Measurements from ENCODE around the gene PTCD1. TPM values are rescaled to one million over a fixed set of nuclear protein-coding genes. Genes with fewer than 3 reads are reported as not detected.

The PTCD1 gene
- total RNA-seq, 1 experiment from 2014 or later = 15.0 TPM

DNA sequence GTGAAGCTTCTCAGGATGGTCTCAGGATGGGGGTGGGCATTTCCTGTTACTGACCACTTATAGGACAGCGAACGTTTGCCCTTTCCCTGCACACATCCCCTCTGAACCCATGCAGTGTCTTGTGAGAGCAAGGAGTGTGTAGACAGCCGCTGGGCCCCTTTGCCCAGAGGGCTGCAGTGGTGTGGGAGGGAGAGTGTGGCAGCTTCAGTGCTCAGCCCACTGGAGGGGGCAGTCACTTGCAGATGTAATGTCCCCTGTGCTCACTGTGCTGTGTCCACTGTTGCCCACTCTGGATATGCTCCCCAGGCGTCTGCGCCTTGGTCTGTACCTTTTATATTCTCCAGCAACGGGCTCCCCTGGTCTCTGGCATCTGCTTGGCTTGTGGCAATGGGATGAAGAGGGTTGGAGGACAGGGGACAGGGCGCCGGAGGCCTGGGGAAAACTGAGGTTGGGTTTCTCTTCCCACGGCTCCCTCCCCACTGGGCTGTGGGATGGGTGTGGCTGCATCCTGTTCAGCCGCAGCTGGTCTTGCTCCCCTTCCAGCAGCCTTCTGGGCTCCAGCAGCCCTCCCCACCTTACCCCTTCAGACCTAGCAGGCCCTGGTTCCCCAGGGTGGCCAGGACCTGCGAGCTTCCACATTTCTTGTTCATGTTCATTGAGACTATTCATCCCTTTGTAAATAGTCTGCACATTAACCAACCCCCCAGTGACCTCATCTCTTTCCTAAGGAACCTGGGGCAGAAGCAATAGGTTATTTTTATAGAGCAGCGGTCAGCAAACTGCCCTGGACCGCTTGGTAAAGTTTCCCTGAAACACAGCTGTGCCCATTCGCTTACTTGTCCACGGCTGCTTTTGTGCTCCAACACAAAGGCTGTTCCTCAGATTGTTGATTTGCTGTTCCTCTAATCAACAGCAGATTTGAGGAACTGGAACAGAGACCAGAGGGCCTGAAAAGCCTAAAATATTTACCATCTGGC lies 40.2 kb upstream of the PTCD1 start:
- H3K4me1 ChIP-seq (ENCODE audit: control insufficient read depth, insufficient read depth, low read length) = no peaks in the 10 kb centered on the region
- POLR2A ChIA-PET = no interaction called here
- in situ Hi-C loops (cut with HindIII; ENCODE audit: low pct_unique_long_range_greater_than_20kb, low sequenced_read_pairs) = no loop called here

GRCh38 chr7:99476107-99476506 lies 37.5 kb upstream of the PTCD1 start:
- intact Hi-C loops (cut with micrococcal nuclease; ENCODE audit: unreplicated experiment) (no loop called here), in situ Hi-C loops (cut with HindIII; ENCODE audit: low pct_unique_long_range_greater_than_20kb, low sequenced_read_pairs) (no loop called here)
- no peaks in the 10 kb centered on the region for H3K9me3 ChIP-seq (ENCODE audit: control insufficient read depth, insufficient read depth, low read depth, low read length)
- no peak overlapping the region for H3K4me3 ChIP-seq (ENCODE audit: low read depth in 2 of 2, low read length in 2 of 2)
- ATAC-seq (no peak), DNase-seq (ENCODE audit: low read depth, low spot score) (no peak)
- no peaks in the 10 kb centered on the region for H3K4me1 ChIP-seq (ENCODE audit: control insufficient read depth, insufficient read depth, low read length)
- POLR2A ChIA-PET = no interaction called here
- CTCF ChIA-PET = interaction anchor here (1.3 kb wide), 1 partner anchor 24 kb away, joined by 6 read pairs; the partner anchor contains the start of gene ZNF394
- no peak overlapping the region for H3K27ac ChIP-seq (ENCODE audit: low read length)
- no TSS peak for BruUV-seq (replicated peaks)
- TF ChIP-seq CTCF (IDR thresholded peaks at IDR 0.05) = no peak
- TF ChIP-seq, protein P1, sequence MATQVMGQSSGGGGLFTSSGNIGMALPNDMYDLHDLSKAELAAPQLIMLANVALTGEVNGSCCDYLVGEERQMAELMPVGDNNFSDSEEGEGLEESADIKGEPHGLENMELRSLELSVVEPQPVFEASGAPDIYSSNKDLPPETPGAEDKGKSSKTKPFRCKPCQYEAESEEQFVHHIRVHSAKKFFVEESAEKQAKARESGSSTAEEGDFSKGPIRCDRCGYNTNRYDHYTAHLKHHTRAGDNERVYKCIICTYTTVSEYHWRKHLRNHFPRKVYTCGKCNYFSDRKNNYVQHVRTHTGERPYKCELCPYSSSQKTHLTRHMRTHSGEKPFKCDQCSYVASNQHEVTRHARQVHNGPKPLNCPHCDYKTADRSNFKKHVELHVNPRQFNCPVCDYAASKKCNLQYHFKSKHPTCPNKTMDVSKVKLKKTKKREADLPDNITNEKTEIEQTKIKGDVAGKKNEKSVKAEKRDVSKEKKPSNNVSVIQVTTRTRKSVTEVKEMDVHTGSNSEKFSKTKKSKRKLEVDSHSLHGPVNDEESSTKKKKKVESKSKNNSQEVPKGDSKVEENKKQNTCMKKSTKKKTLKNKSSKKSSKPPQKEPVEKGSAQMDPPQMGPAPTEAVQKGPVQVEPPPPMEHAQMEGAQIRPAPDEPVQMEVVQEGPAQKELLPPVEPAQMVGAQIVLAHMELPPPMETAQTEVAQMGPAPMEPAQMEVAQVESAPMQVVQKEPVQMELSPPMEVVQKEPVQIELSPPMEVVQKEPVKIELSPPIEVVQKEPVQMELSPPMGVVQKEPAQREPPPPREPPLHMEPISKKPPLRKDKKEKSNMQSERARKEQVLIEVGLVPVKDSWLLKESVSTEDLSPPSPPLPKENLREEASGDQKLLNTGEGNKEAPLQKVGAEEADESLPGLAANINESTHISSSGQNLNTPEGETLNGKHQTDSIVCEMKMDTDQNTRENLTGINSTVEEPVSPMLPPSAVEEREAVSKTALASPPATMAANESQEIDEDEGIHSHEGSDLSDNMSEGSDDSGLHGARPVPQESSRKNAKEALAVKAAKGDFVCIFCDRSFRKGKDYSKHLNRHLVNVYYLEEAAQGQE (IDR thresholded peaks at IDR 0.05; ENCODE audit: insufficient read depth in 1 of 2, low read depth in 2 of 2, low read length in 1 of 2) = no peak
- no peak for TF ChIP-seq TCF7L2 (IDR thresholded peaks at IDR 0.05; ENCODE audit: low read depth, low read length)
- no peak for TF ChIP-seq SIN3A (IDR thresholded peaks at IDR 0.05; ENCODE audit: borderline replicate concordance, insufficient read depth, low read depth, low read length)
- H3K36me3 ChIP-seq (ENCODE audit: control insufficient read depth, insufficient read depth, low read length) = peaks cover 4% of the 10 kb centered on the region; the same call in 1 of the 2 replicates
- no peaks in the 10 kb centered on the region for H3K27me3 ChIP-seq (ENCODE audit: control insufficient read depth, insufficient read depth, low read length)

More for the DNA sequence above, 40.2 kb upstream of the PTCD1 start:
- ATAC-seq (peak; percentile 45), DNase-seq (ENCODE audit: low read depth, low spot score) (no peak)
- no TSS peak for BruUV-seq (replicated peaks)
- H3K36me3 ChIP-seq (ENCODE audit: control insufficient read depth, insufficient read depth, low read length) = no peaks in the 10 kb centered on the region
- no peaks in the 10 kb centered on the region for H3K27me3 ChIP-seq (ENCODE audit: control insufficient read depth, insufficient read depth, low read length)
- no peaks in the 10 kb centered on the region for H3K9me3 ChIP-seq (ENCODE audit: control insufficient read depth, insufficient read depth, low read depth, low read length)
- no peak for TF ChIP-seq CTCF (IDR thresholded peaks at IDR 0.05)
- no peak for TF ChIP-seq POLR2AphosphoS5 (IDR thresholded peaks at IDR 0.05; ENCODE audit: low read depth, low read length)
- TF ChIP-seq TCF7L2 (IDR thresholded peaks at IDR 0.05; ENCODE audit: low read depth, low read length) = no peak
- TF ChIP-seq SIN3A (IDR thresholded peaks at IDR 0.05; ENCODE audit: borderline replicate concordance, insufficient read depth, low read depth, low read length) = no peak
- TF ChIP-seq, protein P1 (IDR thresholded peaks at IDR 0.05; ENCODE audit: insufficient read depth in 1 of 2, low read depth in 2 of 2, low read length in 1 of 2) = no peak
- CTCF ChIA-PET = interaction anchor here (0.6 kb wide), 1 partner anchor 10 kb away, joined by 4 read pairs; no protein-coding TSS in a partner anchor
- H3K27ac ChIP-seq (ENCODE audit: low read length) = no peak overlapping the region
- no peak overlapping the region for H3K4me3 ChIP-seq (ENCODE audit: low read depth in 2 of 2, low read length in 2 of 2)
- intact Hi-C loops (cut with micrococcal nuclease; ENCODE audit: unreplicated experiment) = no loop called here

All from Panc1 (cell line).